Measurements from ENCODE around the gene EIF4G1.
A peak's percentile ranks its signal among the peaks of the same experiment; 100 is the strongest.

Gene EIF4G1

DNA sequence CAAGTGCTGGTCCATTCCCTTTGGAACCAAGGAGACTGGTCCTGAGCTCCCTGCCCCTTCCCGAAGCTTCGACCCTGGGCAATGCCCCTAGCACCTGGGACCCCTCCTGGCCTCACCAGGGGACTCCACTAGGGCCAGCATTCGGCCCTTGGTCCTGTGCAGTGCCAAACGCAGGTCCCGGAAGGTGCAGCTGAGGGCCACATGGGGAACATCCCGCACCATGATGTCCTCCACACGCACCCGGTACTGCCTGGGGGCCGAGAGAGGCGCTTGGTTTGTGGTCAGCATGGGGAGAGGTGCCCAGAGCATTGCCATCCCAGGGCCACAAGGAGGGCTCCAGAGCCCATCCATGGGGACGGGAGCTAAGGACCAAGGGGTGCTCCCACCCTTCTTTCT lies 39.1 kb downstream of the EIF4G1 start:
- no peak for DNase-seq

DNA sequence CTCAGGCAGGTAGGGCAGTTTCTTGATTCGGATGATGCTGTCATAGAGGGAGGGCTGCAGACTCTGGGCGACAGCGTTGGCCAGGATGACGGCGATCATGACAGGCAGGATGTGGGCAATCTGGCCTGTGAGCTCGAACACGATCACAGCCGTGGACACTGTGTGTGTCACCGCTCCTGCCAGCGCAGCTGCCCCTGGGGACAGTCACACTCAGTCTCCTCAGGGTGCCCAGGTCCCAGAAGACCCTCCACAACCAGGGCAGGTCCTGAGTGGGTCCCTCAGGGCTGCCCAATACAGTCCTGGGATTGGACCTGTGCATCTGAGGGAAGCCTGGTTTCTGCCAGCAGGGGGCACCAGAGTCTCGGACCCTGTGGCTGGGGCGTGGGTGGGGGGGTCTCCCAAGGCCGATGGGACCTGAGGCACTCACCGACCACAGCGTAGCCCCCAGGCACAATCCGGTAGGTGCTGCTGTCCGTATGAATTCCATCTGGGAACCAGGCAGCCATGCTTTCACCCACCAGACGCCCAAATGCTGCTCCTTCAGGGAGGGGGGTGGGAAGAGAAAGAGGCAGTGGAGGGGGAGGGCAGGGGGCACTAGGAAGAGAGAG lies 39.8 kb downstream of the EIF4G1 start:
- DNase-seq: peak; percentile 15

DNA sequence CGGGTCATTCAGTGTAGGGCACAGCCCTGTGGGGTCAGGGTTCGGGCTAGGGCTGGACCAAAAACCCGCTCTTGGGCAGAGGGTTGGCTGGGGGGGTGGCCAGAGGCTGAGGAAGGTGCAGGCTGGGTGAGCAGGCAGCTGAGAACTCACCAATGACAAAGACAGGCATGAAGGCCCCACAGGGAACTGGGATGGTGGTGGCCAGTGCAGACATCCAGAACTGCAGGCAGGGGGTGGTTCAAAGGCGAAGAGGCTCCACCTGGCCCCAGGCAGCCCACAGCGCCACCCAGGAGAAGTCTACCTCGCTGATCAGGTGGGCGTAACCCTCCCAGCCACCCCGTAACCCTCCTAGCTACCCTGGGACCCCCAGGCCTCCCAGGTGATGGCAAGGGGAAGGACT lies 40.3 kb downstream of the EIF4G1 start:
- DNase-seq: no peak

DNA sequence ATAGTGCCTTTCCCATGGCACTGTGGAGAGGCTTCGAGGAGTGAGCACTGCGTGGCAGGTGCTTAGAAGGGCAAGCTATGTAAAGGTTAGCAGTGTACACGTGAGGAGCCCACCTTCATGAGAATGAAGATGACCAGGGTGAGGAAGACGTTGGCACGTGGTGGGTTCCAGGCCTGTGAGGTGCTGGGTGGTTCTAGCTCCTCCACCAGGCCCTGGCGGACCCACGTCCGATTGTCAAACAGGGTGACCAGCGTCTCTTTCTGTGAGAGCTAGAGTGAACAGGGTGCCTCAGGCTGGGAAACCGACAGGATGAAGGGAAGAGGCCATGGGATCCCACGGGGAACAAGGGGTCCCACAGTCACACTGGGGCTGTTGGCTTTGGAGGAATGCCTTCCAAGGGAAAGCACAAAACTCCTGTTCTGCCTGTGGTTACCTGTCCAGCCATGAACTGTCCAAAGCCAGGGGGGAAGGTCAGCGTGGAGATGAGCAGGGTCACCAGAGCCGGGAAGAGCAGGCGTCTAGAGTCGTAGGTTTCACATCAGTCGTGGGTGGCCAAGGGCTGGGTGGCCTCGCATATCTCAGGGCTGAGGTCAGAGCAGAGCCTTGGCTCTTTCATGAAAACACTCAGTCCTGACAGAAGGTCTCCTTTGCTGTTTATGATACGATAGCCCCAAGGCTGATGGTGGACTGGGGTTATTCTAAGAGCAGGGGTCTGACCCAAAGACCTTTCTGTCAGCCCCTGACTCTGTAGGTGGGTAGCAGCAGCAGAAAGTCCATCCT lies 41.0 kb downstream of the EIF4G1 start:
- no peak for DNase-seq

DNA sequence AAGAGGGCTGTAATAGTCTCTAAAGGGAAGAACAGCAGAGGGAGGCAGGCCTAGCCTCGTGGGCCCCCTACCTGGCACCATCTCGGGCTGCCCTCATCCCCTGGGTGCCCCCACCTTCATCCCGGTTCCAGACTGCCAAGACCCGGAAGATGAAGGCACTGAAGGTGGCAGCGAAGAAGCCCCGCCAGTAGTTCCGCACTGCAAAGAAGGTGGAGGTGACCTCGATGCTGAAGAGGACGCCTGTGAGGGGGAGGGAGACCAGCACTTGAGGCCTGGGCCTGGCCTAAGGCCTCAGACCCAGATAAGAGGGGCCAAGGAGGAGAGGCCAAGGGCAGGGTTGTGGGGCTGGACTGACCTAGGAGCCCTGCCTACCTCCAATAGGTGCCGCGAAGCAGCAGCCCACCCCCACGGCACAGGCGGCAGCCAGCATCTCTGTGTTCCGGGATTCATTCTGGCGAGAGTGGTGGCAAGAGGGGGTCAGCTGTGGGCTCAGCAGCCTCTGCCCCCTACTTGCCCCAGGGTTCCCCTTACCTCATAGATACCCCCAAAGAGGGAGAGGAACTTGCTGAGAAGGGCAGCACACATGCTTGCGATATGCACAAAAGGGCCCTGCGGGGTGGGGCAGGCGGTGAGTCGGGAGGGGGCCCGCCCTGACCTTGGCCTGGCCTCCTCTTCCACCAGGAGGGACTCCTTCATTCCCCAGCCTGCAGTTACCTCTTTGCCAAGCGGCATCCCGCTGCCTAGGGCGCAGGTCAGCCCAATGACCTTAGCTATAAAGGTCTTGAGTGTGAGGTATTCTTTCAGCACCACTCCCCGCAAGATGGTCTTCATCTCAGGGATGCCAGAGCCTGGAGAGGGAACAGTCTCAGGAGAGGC lies 43.1 kb downstream of the EIF4G1 start:
- DNase-seq: no peak

DNA sequence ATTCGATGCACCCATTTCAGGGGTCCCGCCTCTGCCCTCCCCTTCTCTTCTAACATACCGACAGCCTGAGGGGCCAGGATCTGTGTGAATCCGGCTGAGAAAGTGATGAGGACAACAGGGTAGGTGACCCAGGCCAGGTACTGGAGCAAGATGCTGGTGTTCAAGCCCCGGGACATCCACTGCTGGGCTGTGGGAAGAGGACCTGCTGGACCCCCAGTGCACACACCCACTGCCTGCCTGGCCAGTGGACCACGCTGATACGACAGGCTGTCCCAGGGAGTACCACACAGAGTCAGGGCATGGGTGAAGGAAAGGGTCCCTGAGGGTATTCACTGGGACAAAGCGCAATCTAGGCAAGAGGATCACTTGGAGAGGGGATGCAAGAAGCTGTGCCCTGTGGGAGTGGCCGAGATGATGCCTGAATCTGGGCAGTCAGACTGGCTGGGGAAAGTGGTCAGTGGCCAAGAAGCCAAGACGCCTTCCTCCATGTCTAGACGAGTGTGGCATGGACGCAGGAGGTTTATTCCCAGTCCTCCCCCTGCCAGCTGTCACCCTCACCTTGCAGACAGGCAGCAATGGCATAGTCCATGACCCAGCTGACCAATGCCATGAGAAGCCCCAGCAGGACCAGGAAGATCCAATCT lies 43.8 kb downstream of the EIF4G1 start:
- no peak for DNase-seq

DNA sequence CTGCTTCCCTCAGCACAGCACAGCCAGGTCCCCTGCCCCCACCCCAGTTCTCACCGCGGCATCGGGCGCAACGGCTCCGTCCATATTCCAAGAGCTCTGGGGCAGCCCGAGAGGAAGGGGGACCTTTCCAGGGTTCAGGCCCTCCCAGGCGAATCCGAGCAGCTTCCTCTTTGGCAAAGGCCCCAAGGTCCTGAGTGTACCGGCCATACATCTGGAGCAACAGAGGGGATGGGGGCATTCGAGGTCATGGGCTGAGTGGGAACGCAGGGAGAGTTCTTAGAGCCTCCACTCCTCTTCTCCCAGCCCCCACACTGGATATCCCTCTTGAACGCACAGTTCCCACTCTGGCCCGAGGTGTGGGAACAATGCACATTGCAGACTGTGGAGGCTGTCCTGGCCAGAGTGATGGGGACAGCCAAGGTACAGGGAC lies 44.5 kb downstream of the EIF4G1 start:
- no peak for DNase-seq

DNA sequence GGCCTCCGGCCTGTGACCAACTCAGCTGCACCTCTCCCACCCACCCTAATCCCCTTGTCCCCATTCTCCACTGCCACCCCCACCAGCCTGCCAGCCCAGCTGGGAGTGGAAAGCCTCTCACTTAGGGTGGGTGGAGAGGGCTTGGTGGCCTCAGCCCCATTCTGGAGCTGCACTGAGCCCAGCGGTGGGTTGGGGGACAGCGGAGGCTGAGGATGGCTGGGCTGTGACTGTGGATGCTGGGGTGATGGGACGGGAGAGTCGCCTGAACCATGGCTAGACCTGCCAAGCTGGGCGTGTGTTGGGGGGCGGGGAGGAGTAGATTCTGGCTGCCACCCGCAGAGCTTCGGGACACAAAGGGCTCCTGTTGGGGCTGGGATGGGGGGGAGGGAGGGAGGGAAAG lies 45.2 kb downstream of the EIF4G1 start:
- DNase-seq: peak; percentile 69

DNA sequence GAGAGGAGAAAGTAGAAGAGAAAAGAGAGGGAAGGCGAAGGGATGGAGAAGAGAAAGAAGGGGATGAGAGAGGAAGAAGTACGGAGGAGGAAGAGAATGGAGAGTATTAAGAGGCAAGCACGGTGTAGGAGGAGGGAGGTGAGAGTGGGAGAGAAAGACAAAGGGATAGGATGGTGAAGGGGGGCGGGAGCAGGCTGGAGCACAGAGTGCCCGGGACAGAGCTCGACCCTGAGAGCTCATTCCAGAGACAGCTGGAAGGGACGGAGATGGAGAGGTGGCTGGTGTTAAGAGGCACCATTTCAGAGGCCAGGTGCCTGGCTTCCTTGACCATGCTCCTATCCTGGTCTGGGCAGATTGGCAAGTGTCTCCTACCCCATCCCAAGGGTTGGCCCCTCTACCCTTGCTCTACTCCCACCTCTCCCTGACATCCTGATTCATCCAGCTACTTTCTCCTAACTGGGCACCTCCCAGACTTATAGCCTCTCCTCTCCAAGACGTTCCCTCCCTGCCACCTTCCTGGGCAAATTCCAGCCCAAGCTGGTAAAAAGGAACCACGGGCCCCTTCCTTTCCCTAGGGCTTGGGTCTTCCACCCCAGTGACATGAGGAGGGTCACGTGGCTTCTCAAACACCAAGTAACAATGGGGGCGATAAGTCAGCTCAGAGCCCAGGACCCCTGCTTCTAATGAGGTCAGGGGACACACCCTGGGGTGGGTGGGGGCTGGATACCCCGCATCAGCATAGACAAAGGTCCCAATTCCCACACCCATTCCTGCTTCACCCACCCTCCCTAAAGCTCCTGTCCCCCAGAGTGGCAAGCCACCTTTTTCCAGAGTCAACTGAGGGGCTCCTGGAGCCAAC lies 45.9 kb downstream of the EIF4G1 start:
- DNase-seq: peak; percentile 57

DNA sequence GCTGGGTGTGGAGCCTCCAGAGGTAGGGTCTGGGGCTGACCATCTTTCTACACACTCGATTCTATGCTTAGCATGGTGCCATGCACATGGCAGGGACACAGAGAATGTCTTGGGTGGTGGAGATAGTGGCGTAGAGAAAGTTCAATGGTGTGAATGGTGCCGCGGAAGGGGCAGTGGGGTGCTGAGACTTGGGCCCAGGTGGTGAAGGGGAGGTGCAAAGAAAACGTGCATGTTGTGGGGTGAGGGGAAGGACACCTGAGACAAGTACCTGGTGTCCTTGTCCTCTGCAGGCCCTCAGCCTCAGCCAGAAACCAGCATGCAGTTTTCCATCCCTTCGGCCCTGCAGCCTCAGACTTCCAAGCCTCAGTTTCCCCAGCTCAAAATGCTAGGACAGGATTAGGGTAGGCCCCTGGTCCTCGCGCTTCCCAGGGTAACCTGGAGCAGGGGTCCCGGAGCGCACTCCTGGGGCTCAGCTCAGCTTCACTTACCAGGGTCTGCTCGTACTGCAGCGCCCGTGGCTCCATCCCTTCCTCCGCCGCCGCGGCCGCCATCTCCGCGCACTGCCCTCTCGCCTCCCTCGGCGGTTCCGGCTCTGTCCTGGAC lies 46.6 kb downstream of the EIF4G1 start:
- DNase-seq: no peak

DNA sequence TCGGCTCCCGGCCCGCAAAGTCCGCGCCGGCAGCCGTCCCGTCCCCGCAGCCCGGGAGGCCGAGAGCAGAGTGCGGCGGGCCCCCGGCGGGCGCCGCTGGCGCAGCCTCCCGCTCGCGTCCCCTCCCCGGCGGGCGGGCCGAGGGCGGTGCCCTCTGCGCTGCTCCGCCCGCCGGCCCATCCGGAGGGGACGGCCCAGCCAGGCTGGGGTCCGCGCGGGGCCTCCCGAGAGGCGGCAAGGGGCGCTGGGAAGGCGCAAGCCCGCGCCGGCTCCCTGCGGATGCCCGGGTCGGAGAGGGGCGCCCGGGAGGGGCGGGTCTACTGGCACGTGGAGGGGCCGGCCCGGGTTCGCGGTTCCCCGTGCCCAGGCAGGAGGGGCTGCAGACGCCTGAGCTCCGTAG lies 47.1 kb downstream of the EIF4G1 start, which contains the start of the genes CLCN2 and POLR2H:
CLCN2 (minus strand) TSS at position 74 of the 400 bp plus-strand sequence. CDS start 126 bp downstream, outside the sequence.
POLR2H (plus strand) TSS at position 179 of the 400 bp plus-strand sequence. CDS start 1,783 bp downstream, outside the sequence.
- peak; percentile 81 for DNase-seq

DNA sequence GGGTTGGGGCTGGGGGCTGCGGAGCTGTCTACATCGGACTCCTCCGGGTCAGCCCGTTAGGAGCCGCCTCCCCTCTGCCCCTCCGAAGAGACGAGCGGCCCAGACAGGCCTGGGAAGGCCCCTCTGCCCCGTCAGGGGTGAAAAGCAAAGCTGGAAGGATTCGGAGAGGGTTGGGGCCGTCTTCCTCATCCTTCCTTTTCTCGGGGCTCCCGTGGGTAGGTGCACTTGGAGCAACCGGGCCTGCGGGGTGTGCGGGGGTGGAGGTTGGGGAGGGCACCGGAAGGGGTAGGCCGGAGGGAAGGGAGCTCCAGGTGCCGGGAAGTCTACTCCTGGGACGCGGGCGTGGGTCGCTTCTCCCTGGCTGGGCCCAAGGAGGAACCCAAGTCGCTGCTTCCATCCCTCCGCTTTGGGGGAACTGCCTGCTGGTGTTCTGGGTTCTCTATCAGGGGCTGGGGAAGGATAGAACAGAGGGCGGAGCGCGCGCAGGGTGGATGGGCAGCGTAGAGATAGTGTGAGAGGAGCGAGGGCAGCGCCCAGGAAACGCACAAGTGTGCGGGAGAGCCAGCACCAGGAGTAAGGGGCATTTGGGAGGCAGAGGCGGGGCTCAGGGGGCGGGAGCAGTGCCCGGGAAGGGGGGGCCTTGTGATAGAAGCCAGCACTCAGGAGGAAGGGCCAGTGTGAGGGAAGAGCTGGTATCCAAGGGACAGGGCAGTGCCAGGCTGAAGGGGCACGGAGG lies 47.7 kb downstream of the EIF4G1 start:
- peak; percentile 76 for DNase-seq

DNA sequence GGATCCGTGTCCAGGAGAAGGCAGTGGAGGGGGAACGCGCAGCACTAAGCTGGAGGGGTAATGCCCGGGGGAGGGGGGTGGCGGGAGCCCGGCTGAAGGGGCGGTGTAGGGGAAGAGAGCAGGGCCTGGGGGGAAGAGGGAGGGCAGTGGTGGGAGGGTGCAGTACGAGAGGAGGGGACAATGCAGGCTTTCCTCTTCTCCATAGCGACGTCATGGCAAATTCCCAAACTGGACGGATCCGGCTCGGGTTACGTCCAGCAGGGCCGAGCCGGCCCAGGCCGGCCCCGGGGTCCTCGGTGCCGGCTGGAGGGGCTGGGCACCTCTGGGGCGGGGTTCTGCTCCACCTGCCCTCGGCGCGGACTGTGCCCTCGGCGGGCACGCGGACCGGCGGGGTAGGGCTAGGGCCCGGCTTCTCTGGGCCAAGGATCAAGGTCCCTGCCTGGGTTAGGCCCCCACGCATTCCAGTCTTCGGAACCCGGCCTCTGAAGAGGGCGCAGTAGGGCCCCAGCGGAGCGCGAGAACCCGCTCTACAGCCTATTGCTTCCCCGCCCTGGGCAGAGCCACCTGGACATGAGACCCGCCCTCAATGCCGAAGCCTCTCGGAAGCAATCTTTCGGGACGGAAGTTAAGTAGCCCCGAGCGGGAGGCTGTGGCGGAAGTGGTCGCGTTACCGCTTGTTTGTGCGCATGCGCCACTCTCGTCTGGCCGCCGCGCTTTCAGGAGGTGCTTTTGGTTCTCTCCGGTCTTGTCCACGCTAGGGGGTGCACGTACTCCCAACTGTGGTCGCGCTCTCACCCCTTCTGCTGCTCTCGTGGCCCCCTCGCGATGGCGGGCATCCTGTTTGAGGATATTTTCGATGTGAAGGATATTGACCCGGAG lies 48.5 kb downstream of the EIF4G1 start:
- peak; percentile 94 for DNase-seq

DNA sequence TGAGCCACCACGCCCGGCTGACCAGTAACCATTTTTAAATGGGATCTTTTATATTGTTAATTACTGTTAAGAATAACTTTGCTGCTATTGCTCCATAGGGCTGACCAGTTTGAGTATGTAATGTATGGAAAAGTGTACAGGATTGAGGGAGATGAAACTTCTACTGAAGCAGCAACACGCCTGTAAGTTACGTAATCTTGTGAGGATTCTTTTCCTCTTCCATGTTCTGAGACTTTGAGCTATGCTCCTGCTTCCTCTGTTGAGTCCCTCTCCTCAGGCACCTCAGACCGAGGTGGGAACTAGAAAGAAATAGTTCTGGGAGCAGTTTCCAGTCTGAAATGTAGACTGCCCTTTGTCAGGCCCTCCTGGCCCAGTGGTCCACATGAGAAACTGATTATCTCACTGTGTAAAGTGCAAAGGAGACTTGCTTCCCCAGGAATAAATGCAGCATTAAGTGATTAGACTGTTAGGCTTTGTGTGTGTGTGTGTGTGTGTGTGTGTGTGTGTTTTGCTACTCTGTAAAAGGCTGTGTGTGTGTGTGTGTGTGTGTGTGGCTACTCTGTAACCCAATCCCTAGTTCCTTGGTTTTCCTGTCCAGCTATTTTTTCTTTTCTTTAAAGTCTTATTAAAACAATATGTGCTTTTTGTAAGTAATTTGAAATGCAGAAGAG lies 52.3 kb downstream of the EIF4G1 start:
- no peak for DNase-seq

DNA sequence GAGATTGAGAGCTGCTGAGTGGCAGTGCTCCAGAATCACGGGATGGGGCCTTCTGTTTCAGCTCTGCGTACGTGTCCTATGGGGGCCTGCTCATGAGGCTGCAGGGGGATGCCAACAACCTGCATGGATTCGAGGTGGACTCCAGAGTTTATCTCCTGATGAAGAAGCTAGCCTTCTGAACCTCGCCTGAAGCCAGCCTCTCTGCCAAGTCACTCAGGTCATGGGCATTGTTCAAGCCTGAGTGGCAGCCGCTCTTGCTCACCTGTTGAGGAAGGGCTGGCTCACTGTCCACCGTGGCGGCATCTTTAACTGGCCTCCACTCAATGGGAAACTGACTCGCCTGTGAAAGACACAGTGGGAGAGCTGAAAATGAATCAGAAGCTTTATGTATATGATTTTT lies 53.7 kb downstream of the EIF4G1 start:
- no peak for DNase-seq

DNA sequence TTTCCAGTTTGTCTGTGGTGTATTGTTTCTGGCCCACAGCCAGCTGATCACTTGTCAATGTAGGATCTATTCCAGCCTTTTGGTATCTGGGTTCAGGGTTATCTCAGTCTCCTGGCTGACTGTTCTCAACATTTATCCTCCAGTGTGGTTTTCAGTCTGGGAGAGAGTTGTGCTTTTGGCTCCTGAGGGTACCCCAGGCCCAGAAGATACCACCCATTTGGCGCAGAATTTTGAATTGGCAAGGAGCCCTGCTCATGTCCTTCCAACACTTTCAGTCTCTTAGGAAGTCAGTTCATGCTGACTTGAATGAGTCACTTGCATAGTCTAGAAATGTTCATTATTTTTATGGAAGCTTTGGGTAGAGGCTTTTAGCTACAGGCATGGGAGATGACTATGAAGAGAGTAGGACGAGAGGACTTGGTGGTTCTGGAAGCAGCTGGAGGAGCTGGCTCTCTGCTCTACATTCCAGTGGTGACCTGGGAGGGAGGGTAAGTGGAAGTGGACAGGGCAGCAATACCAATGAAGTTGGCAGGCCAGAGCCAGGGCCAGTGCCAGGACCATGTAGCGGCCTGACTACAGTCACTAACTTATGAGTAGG lies 54.3 kb downstream of the EIF4G1 start:
- peak; percentile 63 for DNase-seq

DNA sequence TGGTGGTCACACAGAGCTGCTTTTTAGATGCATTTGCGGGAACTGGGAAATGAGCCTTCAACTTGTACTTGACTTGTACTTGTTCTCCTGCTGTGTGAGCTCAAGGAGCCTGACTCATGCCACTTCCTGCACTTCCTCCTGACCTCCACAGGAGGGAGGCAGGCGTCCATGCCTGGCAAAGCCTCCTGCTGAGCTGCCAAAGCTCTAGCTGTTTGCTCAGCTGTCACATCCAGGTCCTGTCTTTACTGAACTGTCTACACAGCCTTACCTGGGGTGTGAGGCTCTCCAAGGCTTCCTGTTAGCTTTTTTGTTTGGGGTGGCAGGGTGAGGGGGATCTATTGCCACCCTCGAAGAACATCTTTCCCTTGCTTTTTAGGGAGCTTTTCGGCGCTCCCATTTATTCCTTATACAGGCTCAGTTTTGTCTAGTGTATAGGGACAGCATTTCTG lies 57.2 kb downstream of the EIF4G1 start:
- peak; percentile 84 for DNase-seq

DNA sequence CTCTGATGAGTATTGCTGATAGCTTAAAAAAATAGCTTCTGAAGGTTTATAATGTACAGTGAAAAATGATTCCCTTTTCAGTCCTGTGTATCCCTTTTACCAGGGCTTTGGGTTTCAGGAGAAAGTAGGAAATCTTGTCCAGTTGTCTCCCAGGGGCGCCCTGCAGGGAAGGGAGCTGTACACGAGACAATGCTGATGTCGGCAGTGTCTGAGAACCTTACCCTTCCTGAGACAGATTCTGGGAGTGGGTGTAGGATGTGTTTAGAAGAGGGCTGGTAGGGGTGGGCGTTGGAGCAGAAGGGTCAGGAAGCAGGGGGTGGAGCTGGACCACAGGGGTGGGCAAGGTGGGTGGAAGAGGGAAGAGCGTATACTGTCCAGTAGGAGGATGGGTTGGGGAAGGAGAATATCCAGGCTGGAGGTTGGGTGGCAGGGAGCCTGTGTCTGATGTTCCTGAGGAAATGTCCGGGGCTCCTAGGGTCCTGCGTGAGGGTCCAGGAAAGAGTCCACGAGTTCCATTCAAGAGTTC lies 58.0 kb downstream of the EIF4G1 start:
- no peak for DNase-seq

Measured in midbrain (tissue), 1 donor.